HG03095 (cell line): ENCODE results near the gene GAS5.
"Not testable (repeated sequence)": the region's sequence is repeated elsewhere in the genome, so short reads cannot be mapped to it uniquely, and the experiment has no call there.

Source experiments
- ATAC-seq: cut with Tn5 transposase; IDR thresholded peaks from one replicate; pipeline ENCODE4 v1.9.1; 2021; ENCODE audit warnings: moderate library complexity; ENCODE audit not compliant: unreplicated experiment

Gene GAS5

DNA sequence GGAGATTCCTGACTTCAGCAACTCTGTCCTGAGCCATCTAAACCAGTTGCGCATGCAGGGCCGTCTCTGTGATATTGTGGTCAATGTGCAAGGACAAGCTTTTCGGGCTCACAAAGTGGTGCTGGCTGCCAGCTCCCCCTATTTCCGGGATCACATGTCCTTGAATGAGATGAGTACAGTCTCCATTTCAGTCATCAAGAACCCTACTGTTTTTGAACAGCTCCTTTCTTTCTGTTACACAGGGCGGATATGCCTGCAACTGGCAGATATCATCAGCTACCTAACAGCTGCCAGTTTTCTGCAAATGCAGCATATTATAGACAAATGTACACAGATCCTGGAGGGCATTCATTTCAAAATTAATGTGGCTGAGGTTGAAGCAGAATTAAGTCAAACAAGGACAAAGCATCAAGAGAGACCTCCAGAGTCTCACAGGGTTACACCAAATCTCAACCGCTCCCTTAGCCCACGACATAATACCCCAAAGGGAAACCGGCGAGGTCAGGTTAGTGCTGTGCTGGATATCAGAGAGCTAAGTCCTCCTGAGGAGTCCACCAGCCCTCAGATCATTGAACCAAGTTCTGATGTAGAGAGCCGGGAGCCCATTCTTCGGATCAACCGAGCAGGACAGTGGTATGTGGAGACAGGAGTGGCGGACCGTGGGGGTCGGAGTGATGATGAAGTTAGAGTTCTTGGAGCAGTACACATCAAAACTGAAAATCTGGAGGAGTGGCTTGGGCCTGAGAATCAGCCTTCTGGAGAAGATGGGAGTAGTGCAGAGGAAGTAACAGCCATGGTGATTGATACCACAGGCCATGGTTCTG, 2.7 kb upstream of the GAS5 start:
- peak; percentile 23 for ATAC-seq

- no peak for ATAC-seq
Measured at GRCh38 chr1:173869021-173869359, 1.2 kb upstream of the GAS5 start.

DNA sequence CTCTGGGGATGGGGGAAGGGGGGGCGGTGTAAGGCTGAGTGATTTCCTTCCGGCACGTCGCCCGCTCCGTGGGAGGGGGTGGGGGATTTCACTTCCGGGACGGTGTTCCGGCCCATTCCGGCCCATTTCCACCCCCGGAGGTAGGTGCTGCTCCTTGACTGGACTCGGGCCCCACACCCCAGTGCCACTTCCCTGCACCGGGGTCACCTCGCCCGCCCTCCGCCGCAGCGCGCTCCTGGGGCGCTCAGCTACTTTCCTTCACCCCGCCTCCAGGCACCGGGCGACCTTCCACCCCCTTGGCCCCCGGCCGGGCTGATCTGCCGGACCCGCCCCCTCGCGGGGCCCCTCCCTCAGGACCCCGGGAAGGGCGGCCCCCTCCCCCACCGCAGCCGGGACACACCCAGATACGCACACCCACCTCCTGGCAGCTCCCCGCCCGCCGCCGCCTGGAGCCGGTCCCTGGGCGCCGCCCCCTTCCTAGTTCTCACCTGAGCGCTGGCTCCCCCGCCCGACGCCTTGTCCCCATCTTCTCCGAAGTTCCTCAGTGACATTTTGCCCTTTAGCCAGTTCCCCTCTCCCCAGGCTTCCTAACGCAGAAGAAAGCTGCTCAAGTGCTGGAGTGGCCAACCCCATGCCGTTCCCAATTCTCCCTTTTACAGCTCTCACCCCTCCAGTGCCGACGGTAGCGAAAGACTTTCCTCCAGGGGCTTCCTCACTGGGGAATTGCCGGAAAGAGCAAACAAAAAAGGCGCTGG, 654 bp upstream of the GAS5 start, which contains the start of gene ZBTB37:
Gene ZBTB37, plus strand, starts transcription at position 115 of the 755 bp plus-strand sequence. CDS start 1,846 bp downstream, outside the sequence.
- ATAC-seq: peak; percentile 57

- no peak for ATAC-seq
Measured at GRCh38 chr1:173867141-173867752, 542 bp downstream of the GAS5 start.

DNA sequence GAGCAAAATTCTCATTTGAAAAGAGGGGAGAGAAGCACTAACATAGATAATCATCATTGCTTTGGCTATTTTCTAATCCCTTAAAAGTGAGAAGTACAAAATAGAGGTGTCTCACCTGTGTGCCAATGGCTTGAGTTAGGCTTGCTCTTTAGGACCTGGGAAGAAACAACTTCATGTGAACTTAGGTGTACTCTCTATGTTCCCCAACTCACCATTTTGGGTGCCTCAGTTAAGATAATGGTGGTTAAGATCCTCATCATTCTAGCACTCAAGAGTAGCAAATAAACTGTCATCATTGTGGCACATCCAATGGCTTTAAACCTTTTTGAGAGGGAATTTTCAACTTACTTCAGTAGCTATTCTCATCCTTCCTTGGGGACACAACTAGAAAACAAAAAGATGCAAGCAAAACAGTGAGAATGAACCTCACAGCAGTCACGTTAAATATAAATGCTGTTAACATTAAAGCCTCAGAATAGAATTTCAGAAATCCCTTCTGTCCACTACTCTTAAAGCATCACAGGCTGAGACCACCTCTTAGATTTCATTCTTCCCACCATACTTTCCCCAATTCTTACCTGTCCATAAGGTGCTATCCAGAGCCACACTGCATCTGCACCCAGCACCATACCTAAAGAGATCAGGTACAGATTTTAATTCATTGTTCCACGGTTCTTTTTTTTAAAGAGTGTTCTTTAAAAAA, 1.2 kb downstream of the GAS5 start:
- no peak for ATAC-seq

GRCh38 chr1:173865468-173866164, 2.2 kb downstream of the GAS5 start:
- no peak for ATAC-seq

DNA sequence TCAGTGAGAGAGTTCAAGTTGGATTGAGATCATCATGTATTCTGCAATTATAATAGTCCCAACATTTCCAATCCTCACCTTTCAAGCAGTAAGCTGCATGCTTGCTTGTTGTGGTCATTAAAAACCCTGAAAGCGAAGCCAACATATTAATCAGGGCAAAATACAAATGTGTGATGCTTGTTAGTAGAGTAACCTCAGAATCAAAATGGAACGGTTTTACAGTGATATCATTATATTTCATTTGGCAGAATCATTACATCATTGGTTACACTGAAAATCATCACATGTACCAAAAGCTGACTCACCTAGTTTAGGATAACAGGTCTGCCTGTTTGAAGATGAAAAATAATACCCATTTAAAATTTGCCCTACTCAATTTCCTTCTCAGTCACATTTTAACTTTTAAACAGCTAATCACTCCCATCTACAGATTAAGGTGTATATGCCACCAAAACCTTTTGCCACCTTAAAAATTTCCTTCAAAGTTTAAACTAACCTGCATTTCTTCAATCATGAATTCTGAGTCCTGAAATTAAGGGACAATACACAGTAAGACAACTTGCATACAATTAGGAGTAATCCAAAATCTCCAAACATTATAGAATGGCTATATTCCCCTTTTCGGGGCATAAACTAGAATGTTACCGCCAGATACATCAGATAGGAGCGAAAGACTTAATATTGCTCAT, 3.5 kb downstream of the GAS5 start:
- no peak for ATAC-seq

- ATAC-seq: no peak
Measured at GRCh38 chr1:173863224-173864161, 4.3 kb downstream of the GAS5 start.

- ATAC-seq: no peak
Measured at GRCh38 chr1:173862769-173863223, 5.0 kb downstream of the GAS5 start.

DNA sequence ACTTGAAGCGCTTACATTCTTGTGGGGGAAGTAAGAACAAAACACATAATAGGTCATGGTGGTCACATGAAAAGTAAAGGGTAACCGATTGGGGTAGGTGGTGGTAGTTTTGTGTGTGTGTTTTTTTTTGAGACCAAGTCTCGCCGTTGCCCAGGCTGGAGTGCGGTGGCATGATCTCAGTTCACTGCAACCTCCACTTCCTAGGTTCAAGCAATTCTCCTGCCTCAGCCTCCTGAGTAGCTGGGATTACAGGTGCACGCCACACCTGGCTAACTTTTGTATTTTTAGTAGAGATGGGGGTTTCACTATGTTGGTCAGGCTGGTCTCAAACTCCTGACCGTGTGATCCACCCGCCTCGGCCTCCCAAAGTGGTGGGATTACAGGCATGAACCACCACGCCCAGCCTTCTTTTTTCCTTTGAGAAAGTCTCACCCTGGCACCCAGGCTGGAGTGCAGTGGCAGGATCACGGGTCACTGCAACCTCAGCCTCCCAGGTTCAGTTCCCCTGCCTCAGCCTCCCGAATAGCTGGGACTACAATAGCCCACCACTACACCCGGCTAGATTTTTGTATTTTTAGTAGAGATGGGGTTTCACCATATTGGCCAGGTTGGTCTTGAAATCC, 5.5 kb downstream of the GAS5 start:
- not testable (repeated sequence) for ATAC-seq

DNA sequence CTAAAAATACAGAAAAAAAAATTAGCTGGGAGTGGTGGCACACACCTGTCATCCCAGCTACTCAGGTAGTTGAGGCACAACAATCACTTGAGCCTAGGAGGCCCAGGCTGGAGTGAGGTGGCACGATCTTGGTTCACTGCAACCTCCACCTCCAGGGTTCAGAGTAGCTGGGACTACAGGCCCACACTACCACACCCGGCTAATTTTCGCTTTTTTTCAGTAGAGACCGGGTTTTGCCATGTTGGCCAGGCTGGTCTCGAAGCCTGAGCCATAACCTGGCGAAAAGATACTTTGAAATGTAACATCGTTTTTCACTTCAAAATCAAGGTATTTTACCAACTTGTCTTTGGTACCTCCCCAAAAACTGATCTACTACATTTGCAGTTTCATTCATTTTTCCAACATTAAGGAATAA, 6.1 kb downstream of the GAS5 start:
- ATAC-seq: no peak

- no peak for ATAC-seq
Measured at GRCh38 chr1:173860065-173860464, 7.7 kb downstream of the GAS5 start.

GRCh38 chr1:173859547-173859946, 8.2 kb downstream of the GAS5 start:
- ATAC-seq: not testable (repeated sequence)

DNA sequence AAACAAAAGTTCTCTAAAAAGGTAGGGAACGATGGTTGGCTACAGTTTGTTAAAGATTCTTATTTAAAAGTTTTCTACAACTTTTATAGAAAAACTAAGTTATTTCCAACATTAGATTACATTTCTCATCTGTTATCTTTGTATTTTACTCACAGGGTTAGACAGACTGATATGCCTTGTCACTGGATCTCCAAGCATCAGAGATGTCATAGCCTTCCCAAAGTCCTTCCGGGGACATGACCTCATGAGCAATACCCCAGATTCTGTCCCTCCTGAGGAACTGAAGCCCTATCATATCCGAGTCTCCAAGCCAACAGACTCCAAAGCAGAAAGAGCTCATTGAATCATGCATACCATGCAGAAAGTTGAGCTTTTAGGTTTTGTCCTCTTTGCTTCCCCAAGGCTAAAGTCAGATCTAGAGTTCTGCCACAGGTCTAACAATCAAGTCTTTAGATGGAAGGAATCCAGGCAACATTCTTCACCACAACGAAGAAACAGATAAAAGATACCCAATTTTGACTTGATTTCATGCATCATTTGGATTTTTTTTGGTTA, 10.3 kb downstream of the GAS5 start:
- no peak for ATAC-seq

GRCh38 chr1:173856903-173857302, 10.9 kb downstream of the GAS5 start:
- no peak for ATAC-seq

DNA sequence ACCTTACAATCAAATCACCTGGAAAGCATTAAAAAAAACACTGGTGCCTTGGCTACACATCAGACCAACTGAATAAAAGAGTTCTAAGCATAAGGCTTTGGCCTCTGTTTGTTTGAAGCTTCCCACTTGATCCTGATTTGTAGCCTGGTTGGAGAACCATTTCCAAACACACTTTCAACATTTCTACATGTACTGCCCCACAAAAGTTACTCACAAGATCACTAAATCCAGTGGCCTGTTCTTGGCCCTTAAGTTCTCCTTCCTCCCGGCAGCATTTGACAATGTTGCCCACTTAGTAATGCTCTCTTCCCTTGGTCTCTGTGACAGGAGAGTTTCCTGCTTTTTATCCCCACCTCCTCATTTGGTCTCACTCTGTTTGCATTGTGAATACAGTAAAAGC, 11.8 kb downstream of the GAS5 start:
- no peak for ATAC-seq

DNA sequence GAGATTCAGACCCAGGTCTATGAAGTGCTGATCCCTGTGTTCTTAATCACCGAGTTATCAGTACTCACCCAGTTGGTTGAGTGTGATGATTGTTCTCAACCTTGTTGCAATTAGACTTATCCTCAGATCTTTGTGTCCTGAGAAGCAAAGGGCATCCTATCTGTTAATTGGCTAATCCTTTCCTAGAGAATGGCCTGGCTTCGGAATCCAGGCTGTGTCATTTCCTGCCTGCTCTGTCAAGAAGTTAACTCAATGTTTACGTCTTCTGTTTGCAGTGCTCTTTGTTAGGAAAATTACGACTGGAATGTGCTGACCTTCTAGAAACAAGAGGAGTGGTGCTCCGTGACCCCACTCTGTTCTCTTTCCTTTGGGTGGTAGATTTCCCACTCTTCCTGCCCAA, 14.7 kb downstream of the GAS5 start:
- ATAC-seq: no peak

- no peak for ATAC-seq
Measured at GRCh38 chr1:173852105-173852504, 15.7 kb downstream of the GAS5 start.
